ENCODE data around the gene EPHA7.

- TF ChIP-seq, protein P1, sequence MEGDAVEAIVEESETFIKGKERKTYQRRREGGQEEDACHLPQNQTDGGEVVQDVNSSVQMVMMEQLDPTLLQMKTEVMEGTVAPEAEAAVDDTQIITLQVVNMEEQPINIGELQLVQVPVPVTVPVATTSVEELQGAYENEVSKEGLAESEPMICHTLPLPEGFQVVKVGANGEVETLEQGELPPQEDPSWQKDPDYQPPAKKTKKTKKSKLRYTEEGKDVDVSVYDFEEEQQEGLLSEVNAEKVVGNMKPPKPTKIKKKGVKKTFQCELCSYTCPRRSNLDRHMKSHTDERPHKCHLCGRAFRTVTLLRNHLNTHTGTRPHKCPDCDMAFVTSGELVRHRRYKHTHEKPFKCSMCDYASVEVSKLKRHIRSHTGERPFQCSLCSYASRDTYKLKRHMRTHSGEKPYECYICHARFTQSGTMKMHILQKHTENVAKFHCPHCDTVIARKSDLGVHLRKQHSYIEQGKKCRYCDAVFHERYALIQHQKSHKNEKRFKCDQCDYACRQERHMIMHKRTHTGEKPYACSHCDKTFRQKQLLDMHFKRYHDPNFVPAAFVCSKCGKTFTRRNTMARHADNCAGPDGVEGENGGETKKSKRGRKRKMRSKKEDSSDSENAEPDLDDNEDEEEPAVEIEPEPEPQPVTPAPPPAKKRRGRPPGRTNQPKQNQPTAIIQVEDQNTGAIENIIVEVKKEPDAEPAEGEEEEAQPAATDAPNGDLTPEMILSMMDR (IDR thresholded peaks at IDR 0.05) = no peak
- TF ChIP-seq POLR2A (IDR thresholded peaks at IDR 0.05) = no peak
Observed at GRCh38 chr6:93272211-93272610, 147.1 kb downstream of the EPHA7 start.
